T-helper 17 cell (primary cell): ENCODE measurements around the gene SND1. TPM values are rescaled to one million over a fixed set of nuclear protein-coding genes. Genes with fewer than 3 reads are reported as not detected.
A peak's percentile ranks its signal among the peaks of the same experiment; 100 is the strongest.

Source experiments
- ATAC-seq: fragments of 150-1000 bp; cut with Tn5 transposase; 2 replicates; pipeline ENCODE4 v1.10.0; 2021; ENCODE audit warnings: mild to moderate bottlenecking, moderate library complexity
- DNase-seq, 3 donors: peaks; one replicate each; pipeline versions ENCODE4 v3.0.0 to v3.0.0-alpha.2; 2020 to 2021
- H3K9me3 ChIP-seq: one replicate; pipeline ENCODE4 v1.7.0; 2013; ENCODE audit warnings: low read length, mild to moderate bottlenecking; ENCODE audit not compliant: control insufficient read depth, poor library complexity, severe bottlenecking
- H3K27ac Mint-ChIP-seq: one replicate; pipeline ENCODE4 v1.8.0; 2022; ENCODE audit warnings: mild to moderate bottlenecking, moderate library complexity, mixed read lengths
- H3K27me3 Mint-ChIP-seq: one replicate; pipeline ENCODE4 v1.8.0; 2022; ENCODE audit warnings: mixed read lengths
- H3K36me3 Mint-ChIP-seq: one replicate; pipeline ENCODE4 v1.8.0; 2022; ENCODE audit warnings: low read depth, mixed read lengths
- H3K4me1 Mint-ChIP-seq: one replicate; pipeline ENCODE4 v1.8.0; 2022; ENCODE audit warnings: mild to moderate bottlenecking, mixed read lengths
- H3K4me3 Mint-ChIP-seq: one replicate; pipeline ENCODE4 v1.8.0; 2022; ENCODE audit warnings: mild to moderate bottlenecking, moderate library complexity, mixed read lengths
- total RNA-seq, 4 donors: library from RNA in 2 of 4; stranded (reverse) in 2 of 4; gene quantifications; one replicate each; pipeline ENCODE4 v1.2.3 and lab custom pipeline; 2022 to 2026

Gene SND1
- total RNA-seq, 2 donors from 2014 or later: 201 to 208 TPM

DNA sequence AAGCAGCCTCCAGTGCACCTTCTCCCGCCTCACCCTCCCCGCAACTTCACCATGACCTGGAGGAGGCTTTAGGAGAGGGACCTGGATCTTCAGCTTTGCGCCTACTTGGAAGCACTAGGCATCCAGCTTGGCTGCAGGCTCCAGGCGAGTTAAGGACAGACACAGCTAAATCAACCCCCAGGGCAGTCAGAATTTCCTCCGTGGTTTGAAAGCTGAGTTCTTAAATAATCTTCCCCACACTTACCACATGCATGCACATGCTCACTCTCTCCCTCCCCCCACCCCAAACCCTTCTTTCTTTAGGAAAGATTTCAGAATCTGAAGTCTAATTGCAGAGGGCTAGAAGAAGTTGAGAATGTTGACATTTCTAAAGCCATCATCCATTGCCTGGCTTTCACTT lies 416.0 kb downstream of the SND1 start:
- H3K27me3 Mint-ChIP-seq: no peaks in the 10 kb centered on the region
- H3K27ac Mint-ChIP-seq: no peak overlapping the region
- no peaks in the 10 kb centered on the region for H3K9me3 ChIP-seq
- H3K4me3 Mint-ChIP-seq: no peak overlapping the region
- peaks cover 10% of the 10 kb centered on the region for H3K4me1 Mint-ChIP-seq
- peaks cover 2% of the 10 kb centered on the region for H3K36me3 Mint-ChIP-seq
- no peak for ATAC-seq
- DNase-seq: no peak

GRCh38 chr7:128068785-128069184 lies 416.8 kb downstream of the SND1 start:
- H3K27ac Mint-ChIP-seq: no peak overlapping the region
- H3K9me3 ChIP-seq: no peaks in the 10 kb centered on the region
- DNase-seq (no peak), ATAC-seq (no peak)
- H3K27me3 Mint-ChIP-seq: no peaks in the 10 kb centered on the region
- peaks cover 14% of the 10 kb centered on the region for H3K4me1 Mint-ChIP-seq
- H3K36me3 Mint-ChIP-seq: peaks cover 2% of the 10 kb centered on the region
- no peak overlapping the region for H3K4me3 Mint-ChIP-seq

- Mint-ChIP-seq H3K27me3 (no peaks in the 10 kb centered on the region), H3K36me3 (peaks cover 2% of the 10 kb centered on the region), H3K4me3 (no peak overlapping the region)
Observed at GRCh38 chr7:128069373-128070364, 417.7 kb downstream of the SND1 start.

GRCh38 chr7:128071376-128071775 lies 419.4 kb downstream of the SND1 start:
- Mint-ChIP-seq H3K27me3 (no peaks in the 10 kb centered on the region), H3K4me1 (peaks cover 8% of the 10 kb centered on the region), H3K27ac (no peak overlapping the region), H3K36me3 (no peaks in the 10 kb centered on the region), H3K4me3 (no peak overlapping the region)
- ATAC-seq: no peak
- DNase-seq: no peak
- H3K9me3 ChIP-seq: no peaks in the 10 kb centered on the region

More at GRCh38 chr7:128069373-128070364, 417.7 kb downstream of the SND1 start:
- Mint-ChIP-seq H3K27ac (no peak overlapping the region), H3K4me1 (peaks cover 11% of the 10 kb centered on the region)
- DNase-seq: no peak
- no peaks in the 10 kb centered on the region for H3K9me3 ChIP-seq
- ATAC-seq: no peak

GRCh38 chr7:128071801-128072200 lies 419.8 kb downstream of the SND1 start:
- Mint-ChIP-seq H3K27ac (no peak overlapping the region), H3K36me3 (no peaks in the 10 kb centered on the region), H3K4me1 (peaks cover 8% of the 10 kb centered on the region), H3K27me3 (no peaks in the 10 kb centered on the region), H3K4me3 (no peak overlapping the region)
- H3K9me3 ChIP-seq: no peaks in the 10 kb centered on the region
- DNase-seq: no peak
- ATAC-seq: no peak

DNA sequence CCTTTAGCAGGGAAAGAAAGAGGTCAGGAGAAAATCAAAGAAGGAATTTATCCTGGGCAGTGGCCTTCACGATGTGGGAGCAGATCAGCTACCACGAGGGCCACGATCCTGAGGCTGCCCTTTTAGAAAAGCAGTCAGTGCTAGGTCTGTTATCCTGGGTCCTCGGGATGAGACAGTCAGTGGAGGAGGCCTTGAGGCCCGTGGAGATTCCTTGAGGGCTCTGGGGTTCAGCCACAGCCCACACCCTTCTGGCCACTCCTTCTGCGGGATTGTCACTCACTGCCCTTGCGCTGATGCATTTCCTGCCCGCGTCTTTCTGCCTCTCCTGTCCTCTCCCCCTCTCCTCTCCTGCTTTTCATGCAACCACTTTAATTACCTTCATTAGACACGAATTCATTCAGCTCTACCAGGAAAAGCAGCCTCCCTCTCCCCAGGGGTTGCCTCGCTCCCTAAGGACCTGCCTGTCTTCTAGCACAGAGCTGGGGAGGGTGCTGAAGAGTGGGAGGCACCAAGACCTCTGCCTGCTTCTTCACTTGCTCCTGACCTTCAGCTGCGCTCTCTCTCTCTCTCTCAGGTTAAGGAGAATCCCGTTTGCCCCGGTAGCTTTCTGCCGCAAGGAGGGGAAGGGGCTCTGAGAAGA lies 421.8 kb downstream of the SND1 start:
- Mint-ChIP-seq H3K27ac (peak overlapping the region; percentile 67), H3K4me1 (peaks cover 5% of the 10 kb centered on the region), H3K27me3 (no peaks in the 10 kb centered on the region), H3K4me3 (no peak overlapping the region), H3K36me3 (no peaks in the 10 kb centered on the region)
- ATAC-seq: no peak
- no peaks in the 10 kb centered on the region for H3K9me3 ChIP-seq
- DNase-seq: no peak

- ATAC-seq: no peak
- Mint-ChIP-seq H3K27ac (no peak overlapping the region), H3K27me3 (no peaks in the 10 kb centered on the region), H3K36me3 (no peaks in the 10 kb centered on the region), H3K4me3 (no peak overlapping the region), H3K4me1 (peaks cover 3% of the 10 kb centered on the region)
- DNase-seq: no peak
- no peaks in the 10 kb centered on the region for H3K9me3 ChIP-seq
Observed at GRCh38 chr7:128074336-128074735, 422.3 kb downstream of the SND1 start.

- H3K4me3 Mint-ChIP-seq: no peak overlapping the region
- H3K36me3 Mint-ChIP-seq: no peaks in the 10 kb centered on the region
- no peaks in the 10 kb centered on the region for H3K9me3 ChIP-seq
- H3K27ac Mint-ChIP-seq: no peak overlapping the region
- peaks cover 3% of the 10 kb centered on the region for H3K4me1 Mint-ChIP-seq
- H3K27me3 Mint-ChIP-seq: no peaks in the 10 kb centered on the region
- ATAC-seq: no peak
- DNase-seq: no peak
Observed at GRCh38 chr7:128074736-128075135, 422.7 kb downstream of the SND1 start.

DNA sequence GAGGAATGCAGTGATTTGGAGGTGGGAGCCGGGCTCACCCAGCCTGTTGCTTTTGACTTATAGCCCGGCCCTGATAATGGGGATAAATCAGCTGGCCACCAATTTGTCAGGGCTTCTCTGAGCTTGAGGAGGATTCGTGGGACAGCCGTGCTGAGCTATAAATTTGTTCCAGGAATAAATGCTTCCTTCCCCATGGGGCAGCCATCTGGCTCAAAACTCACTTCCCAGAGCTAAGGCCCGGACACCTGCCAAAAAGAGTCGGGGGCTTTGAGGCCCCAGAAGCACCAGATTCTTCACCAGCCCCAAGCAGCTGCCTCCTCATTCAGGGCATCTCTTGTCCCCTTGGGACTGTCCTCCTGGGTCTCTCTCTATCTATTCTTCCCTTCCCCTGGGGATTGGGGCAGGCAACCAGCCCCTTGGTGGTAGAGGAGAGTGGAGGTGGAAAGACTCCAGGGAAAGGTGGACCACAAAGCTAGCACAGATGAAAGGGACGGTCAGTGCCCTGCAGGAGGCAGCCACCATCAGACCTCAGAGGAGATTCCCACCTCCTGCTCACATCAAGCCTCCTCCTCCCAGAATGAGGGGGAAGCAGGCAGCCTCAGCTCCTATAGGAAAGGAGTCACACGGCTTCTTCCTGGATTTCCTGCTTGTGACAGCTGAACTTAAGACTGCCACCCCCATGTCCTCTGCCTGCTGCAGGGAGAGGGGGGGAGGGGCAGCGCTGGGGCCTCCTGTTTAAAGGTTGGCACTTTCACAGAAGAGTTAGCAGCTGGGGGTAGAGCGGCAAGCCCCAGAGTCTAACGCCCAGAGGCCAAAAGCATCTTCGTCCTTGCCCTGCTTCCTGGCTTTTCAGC lies 423.5 kb downstream of the SND1 start:
- no peaks in the 10 kb centered on the region for H3K27me3 Mint-ChIP-seq
- DNase-seq (no peak), ATAC-seq (no peak)
- H3K36me3 Mint-ChIP-seq: no peaks in the 10 kb centered on the region
- H3K27ac Mint-ChIP-seq: no peak overlapping the region
- peaks cover 3% of the 10 kb centered on the region for H3K4me1 Mint-ChIP-seq
- H3K4me3 Mint-ChIP-seq: no peak overlapping the region
- no peaks in the 10 kb centered on the region for H3K9me3 ChIP-seq

GRCh38 chr7:128076196-128076795 lies 424.3 kb downstream of the SND1 start:
- ATAC-seq: no peak
- no peaks in the 10 kb centered on the region for H3K9me3 ChIP-seq
- no peak for DNase-seq
- peaks cover 3% of the 10 kb centered on the region for H3K4me1 Mint-ChIP-seq
- H3K36me3 Mint-ChIP-seq: no peaks in the 10 kb centered on the region
- H3K4me3 Mint-ChIP-seq: no peak overlapping the region
- no peak overlapping the region for H3K27ac Mint-ChIP-seq
- no peaks in the 10 kb centered on the region for H3K27me3 Mint-ChIP-seq

GRCh38 chr7:128076796-128077271 lies 424.8 kb downstream of the SND1 start:
- Mint-ChIP-seq H3K27me3 (no peaks in the 10 kb centered on the region), H3K4me3 (no peak overlapping the region), H3K27ac (no peak overlapping the region), H3K36me3 (no peaks in the 10 kb centered on the region), H3K4me1 (peaks cover 3% of the 10 kb centered on the region)
- DNase-seq: no peak
- H3K9me3 ChIP-seq: no peaks in the 10 kb centered on the region
- no peak for ATAC-seq

DNA sequence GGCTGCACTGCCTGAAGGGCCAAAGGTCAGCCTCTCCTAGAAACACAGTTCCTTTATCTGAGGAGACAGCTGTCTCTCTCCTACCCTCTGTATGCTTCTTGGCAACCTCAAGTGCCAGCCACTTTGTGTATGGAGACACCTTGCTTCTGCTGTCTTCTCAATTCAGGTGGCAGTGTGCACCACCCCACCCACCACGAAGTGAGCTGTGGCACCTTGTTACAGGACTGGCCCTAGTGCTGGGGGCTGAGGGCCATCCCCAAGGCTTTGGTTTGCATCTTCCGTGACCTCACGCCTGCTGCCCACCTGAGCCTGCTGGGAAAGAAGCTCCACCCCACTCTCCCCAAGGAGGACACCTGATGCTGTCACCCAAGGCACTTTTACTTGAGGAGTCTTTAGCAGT lies 426.3 kb downstream of the SND1 start:
- Mint-ChIP-seq H3K27ac (peak overlapping the region; percentile 29), H3K36me3 (no peaks in the 10 kb centered on the region), H3K4me3 (no peak overlapping the region), H3K27me3 (no peaks in the 10 kb centered on the region), H3K4me1 (peaks cover 2% of the 10 kb centered on the region)
- DNase-seq (no peak), ATAC-seq (no peak)
- no peaks in the 10 kb centered on the region for H3K9me3 ChIP-seq
